ENCODE measurements around the gene COG5.

The COG5 gene

DNA sequence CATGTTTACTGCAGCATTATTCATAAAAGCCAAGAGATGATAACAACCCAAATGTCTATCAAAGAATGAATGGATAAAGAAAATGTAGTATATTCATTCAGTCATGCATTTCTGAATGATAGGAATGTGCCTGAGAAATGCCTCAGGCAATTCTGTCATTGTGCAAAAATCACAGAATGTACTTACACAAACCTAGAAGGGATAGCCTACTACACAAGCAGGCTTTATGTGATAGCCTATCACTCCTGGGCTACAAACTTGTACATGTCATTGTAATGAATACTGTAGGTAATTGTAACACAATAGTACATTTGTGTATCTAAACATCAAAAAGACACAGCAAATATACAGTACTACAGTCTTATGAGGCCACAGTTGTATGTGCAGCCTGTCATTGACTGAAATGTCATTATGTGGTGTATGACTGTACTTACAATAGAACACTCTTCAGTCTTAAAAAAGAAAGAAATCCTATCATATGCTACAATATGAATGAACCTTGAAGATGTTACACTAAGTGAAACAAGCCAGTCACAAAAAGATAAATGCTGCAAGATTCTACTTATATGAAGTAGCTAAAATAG is 235.6 kb downstream of the COG5 start:
- DNase-seq, result no peak

DNA sequence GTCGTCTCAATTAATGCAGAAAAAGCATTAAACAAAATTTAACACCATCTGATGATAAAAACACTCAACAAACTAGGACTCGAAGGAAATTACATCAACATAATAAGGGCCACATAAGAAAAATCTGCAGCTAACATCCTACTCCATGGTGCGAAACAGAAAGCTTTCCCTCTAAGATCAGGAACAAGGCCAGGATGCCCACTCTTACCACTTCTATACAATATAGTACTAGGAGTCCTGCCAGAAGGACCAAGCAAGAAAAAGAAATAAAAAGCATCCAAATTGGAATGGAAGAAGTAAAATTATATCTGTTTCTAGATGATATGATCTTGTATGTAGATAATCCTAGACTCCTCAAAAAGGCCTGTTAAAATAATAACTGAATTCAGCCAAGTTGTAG is 237.7 kb downstream of the COG5 start:
- no peak for DNase-seq

DNA sequence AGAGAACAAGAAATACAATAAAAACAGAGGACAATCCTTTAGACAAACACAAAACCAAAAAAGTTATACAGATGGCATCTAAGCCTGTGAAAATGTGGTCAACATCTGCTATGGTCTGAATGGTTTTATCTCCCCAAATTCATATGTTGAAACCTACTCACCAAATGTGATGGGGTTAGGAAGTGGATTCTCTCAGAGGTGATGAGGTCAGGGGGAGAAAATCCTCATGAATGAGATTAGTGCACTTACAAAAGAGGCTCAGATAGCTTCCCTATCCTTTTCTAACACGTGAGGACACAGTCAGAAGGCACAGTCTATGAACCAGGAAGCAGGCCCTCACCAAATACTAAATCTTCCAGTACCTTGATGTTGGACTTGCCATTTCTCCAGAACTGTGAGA is 241.7 kb downstream of the COG5 start:
- peak in 1 of 2 donors; percentile 15 for DNase-seq

DNA sequence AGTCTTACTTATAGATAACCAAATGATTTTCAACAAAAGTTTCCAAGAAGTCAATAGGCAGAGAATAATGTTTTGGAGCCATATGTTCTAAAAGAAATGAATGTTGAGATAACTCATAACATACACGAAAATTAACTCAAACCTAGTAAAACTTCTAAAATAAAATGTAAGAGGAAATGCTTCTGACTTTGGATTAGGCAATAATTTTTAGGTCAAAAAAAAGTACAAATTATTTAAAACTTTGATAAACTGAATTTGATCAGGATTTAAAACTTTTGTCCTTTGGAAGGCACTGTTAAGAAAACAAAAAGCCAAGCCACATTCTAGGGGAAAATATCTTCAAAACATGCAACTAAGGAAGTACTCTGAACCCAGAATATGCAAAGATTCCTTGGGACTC is 242.1 kb downstream of the COG5 start:
- no peak for DNase-seq

DNA sequence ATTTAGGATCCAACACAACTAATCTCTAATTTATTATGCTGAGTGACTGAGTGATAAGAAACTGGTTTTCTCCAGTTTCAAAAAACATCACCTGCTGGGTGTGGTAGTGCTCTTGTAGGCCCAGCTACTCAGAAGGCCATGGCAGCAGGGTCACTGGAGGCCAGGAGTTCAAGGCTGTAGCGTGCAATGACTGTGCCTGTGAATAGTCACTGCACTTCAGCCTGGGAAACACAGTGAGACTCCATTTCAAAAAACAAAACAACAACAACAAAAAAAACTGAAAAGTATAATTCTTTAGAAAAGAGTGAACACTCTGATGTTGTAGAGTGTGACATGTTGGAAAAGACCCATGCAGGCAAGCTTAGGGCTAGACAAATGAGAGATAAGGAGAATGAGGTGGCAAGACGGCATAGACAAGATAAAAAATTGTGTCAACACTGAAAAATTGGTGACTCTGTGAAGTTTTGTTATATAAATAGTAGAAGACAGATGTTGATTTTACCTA is 243.9 kb downstream of the COG5 start:
- DNase-seq, result no peak

DNA sequence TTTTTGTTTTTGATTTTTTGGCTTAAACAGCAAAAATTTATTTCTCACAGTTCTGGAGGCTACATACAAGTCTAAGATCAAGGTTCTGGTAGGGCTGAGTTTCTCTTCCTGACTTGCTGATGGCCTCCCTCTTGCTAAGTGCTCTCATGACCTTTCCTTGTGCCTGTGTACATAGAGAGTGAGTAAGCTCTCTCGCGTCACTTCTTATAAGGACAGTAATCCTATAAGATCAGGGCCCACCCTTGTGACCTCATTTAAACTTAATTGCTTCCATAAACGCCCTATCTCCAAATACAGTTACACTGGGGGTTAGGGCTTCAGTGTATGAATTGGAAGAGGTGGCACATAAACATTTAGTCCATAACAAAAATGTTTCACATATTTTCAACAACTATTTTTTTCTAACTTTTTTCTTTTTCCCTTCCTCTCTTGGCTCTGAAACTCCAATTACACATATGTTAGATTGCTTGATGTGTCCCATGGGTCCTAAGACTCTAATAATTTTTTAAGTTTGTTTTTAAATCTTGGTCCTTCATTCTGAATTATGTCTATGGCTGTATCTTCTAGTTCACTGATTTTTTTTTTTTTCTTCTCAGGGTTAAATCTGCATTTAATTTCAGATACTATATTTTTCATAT is 245.1 kb downstream of the COG5 start:
- no peak for DNase-seq

DNA sequence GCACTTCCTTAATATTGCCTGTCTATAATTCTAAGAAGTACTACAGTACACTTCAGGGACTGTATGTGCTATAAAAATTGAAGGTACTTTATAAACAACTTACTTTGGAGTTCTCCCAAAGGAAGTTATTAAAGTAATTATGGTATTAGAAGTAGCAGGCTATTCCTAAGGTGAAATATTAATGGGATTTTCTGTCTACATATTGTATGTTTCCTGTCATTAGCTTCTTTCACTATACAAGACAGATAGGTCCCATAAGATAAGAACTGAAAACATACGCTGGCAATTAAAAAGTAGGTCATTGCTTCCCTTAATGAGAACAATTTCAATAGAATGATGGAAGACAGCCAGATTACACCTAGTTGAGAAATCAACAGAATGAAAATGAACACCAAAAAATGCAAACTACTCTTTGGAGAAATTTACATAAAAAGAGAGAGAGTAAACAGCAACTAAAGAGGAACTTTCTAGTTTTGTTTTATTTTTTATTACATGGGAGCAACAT is 248.0 kb downstream of the COG5 start:
- no peak for DNase-seq

DNA sequence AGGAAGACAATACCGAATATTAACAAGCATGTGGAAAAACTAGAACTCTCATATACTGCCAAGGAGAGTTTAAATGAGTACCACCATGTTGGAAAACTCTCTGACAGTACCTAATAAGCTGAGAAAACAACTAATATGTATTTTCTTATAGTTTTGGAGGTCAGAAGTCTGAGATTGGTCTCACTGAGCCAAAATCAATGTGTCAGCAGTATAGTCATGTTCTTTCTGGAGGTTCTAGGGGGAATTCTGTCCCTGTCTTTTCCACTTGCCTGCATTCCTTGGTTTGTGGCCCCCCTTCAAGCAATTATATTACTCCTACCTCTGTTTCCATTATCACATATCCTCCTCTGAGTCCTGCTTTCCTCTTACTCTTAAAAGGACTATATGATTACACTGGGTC is 250.4 kb downstream of the COG5 start:
- no peak for DNase-seq

DNA sequence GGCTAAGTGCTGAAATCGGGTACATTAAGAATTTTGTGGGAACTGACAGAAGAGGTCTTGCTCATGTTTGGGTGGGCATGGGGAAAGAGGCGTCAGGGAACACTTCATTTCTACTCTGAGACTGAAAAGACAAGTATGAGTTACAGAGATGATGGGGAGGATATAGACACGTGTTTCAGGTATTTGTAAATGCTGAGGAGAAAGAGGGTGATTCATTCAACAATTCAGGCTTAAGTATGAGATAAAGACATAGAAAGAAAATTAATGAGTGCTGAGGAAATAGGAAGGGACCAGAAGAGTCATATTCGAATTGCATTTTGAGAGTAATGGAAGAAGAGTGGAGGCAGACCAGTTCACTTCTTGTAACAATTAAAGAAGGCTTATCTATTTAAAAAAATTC is 251.3 kb downstream of the COG5 start:
- no peak for DNase-seq

DNA sequence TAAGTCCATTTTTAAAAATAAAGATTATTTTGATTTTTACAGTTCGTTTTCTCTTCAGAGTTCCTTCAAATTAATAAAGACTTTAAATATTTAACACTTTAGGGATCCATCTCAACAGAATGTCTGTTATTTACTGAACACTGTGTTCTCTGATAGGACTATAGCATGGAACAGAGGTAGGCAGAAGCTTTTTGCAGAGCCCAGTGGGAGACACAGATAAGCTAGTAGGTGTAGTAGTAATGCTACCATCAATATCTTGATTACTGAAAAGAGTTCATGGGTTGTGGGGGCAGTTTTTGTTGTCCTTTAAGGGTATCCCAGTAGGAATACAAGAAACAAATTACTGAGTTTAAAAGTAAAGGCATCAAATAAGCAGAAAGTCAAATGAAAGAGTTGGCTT is 254.4 kb downstream of the COG5 start:
- DNase-seq, result no peak

DNA sequence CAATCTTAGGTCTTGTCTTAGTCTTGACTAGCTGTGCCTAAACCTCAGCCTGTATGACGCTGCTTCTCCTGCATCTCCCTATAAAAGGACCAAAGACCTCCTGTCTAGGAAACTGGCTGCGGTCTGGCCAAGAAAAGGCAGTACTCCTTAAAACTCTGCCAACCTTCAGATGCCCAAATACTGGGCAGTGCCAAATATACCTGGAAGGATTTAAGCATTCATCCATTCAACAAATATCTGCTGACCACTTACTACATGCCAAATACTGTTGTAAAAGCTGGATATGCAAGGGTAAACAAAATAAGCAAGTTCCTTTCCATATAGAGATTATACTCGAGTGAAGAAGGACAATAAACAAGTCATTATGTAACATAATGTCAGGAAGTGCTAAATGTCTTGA is 259.1 kb downstream of the COG5 start:
- DNase-seq, result no peak

DNA sequence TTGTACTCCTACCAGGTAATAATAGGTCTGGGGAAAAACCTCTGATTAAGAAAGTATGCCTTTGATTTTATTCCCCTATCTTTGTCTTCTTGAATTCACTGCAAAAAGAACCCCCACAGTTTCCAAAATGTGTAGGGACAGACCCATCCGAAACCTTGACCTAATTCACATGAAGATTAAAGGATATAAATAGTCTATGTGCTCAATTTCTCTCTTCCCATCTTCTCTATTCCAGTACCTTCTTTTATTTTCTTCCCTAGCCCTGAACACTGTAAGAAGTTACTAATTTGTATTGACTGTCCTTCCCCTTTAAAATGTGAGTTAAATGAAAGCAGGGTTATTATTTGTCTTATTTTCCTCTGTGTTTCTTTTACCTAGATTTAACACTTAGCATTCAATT is 259.7 kb downstream of the COG5 start:
- DNase-seq, result no peak

DNA sequence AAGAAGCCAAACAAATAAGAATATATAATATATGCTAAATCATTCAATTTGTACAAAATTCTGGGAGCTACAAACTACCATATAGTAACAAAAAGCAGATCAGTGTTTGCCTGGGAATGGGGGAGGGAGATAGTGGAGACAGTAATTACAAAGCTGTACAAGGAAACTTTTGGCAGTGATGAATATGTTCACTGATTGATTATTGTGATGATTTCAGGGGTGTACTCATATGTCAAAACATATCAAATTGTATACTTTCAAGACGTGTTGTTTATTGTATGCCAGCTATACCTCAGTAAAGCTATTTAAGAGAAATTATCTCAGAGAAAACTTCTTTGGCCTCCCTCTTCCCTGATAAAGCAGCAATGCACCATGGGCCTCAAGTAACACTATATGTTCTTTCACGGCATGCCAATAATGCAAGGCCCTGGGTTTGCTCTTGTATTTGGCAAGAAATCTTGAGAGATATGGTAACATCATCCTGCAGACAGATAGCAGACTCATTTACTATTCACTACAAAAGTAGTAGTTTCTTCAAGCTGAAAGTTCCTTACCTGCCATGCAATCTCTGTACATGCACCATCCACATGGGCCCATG is 261.4 kb downstream of the COG5 start:
- DNase-seq, result no peak

DNA sequence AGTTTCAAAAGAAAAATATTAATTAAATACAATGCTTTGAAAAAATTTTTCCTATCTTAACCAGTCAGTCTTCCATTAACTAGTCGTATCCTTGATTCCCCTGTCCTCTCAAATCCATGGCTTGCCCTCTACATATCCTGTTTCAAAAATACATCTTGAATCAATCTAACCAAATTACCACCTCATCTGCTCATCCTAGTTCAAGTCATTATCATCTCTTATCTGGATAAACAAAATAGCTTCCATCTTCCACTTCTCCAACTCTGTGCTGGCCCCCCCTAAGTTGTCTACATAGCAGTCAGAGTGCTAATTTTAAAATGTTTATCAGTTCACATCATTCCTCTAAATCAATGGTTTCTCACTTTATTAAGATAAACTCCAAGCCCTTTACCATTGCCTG is 269.5 kb downstream of the COG5 start:
- no peak for DNase-seq

DNA sequence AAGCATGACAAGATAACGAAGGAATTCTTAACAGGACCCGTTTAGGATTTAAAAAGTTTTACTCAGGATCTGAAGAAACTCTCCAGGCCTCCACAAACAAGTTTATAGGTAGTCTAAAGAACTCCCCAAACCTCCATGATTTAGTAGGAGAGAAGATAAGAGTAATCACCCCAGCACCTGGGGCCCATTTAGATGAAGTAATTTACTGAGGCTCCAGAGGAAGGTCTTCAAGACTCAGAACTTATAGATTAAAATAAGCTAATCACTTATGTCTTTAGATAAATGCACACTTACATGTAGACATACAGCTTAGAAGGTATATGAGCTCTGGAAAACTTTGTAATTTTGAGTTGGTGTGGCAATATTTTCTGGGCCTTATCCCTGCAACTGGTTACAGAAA is 271.1 kb downstream of the COG5 start:
- no peak for DNase-seq

DNA sequence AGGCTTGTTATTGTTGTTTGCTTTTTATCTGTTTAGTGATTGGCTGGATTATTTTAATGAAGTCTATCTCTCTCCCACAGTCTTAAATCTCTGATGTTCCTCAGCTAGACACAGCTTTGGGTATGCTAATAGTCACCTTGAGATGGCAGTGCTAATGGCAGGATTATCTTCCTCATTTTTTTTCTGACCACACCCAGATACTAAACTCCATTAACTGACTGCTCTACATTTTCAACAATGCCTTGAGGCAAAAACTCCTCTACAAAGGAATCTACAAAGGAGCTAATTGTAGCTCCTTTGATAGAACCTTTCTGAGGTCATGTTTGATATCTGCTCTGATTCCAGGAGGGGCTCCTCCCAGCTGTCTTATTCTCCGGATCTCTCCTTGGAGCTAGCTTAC is 272.3 kb downstream of the COG5 start:
- DNase-seq, result no peak

DNA sequence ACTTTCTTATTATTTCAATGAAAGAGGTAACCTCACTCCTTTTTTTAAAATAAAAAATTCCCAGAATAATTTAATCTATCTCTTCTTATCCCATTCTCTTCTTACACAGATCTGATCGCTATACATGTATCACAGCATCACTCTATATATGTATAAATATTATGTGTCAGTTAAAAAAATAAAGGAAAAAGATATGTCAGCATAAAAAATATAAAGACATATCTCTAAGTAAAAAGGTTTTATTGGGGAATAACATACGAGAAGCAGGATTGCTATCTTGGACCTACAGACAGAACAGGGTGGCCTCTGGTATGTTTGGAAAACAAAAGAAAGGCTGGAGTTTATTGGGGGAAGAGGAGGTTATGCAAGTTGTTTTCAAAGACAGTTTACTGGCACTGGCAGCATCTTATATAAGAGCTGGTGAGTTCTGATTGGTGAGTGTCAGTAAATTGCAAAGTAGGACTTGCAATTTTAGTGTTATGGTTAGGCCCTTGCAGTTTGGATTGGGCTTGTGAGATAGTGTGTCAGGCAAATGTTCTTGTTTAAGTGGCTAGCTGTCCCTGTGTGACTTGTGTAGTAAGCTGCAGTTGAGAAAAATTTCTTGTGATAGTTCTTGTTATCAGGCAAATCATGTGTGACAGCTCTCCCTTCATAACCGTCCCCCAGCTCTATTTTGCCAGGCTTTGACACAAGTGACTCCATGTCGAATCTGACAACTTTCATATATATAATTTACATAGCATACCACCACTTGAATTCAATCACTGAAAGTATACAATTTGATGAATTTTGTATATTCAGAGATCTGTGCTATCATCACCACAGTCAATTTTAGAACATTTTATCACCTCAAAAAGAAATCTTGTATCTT is 276.7 kb downstream of the COG5 start:
- DNase-seq, result no peak

DNA sequence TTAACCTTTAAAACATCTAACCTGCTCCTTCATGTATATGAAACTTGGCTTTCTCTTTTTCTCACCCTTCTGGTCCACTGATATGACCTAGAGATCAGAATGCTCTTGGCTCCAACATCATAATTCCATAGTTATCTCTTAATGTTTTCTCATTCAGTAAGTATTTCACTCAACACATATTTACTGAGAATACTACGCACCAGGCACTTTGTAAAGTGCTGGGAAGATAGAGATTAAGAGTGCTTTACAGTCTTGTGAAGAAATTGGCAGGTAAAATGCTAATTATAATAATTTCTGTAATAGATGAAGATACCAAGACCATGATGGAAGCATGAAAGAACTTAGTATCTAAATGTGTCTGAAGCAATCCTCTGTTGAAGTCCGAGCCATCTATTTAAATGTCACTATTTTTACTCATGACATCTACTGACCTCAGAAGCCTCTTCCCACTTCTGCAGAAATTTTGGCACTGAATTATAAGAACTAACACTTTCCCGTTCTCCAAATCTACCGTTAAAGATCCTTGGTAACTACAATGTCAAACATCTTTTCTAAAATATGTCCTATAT is 278.7 kb downstream of the COG5 start:
- DNase-seq, result no peak

DNA sequence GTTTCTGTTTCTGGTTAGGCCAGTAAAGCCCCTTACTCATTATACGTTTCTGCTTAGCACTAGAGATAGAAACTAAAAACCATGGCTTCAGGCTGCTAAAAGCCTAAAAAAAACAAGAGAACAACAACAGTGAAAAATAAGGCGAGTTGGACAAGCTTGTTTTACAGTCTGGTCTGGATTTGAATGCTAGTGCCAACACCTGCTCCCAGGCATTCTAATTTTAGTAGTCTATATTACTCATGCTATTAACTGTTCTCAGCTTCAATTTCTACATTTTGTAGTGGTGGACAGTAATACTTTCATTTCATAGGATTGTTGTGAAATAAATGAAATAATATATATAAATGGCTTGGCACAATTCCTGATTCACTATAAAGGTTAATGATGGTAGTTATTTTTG is 286.4 kb downstream of the COG5 start:
- DNase-seq, result no peak

DNA sequence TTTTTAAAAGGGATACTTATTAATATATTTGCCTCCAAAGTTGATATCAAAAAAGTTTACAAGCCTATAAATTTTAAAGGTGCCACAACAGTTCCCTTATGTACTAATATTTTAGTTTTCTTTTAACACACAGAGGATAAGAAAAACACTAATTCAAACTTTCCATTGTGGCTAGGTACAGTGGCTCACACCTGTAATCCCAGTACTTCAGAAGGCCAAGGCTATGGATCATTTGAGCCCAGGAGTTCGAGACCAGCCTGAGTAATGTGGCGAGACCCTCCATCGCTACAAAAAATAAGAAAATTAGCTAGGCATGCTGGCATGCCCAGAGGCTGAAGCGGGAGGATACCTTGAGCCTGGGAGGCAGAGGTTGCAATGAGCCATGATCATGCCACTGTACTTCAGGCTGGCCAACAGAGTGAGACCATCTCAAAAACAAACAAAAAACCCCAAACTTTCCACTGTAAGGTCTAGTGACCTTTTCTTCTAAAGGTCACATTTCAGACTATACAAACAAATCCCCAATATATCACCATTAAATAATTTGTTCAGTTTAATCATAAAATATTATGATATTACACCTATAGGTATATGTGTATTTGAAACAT is 287.4 kb downstream of the COG5 start:
- DNase-seq, result no peak

DNA sequence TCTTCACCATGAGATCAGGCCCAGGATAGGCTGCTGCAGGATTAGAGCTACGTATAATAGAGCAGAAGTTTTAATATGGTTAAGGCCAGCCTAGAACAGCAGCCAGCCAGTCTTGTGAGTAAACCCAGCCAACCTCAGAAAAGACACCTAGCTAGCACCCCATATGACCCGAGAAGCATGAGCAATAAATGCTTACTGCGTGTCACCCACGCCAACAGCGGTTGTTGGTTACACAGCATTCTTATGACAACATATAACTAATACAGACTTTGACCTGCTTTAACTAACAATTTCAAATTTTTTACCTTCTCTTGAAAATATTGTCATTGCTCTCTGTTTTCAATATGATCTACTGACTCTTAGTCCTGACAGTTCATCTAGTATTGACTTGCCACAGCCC is 289.2 kb downstream of the COG5 start:
- no peak for DNase-seq

DNA sequence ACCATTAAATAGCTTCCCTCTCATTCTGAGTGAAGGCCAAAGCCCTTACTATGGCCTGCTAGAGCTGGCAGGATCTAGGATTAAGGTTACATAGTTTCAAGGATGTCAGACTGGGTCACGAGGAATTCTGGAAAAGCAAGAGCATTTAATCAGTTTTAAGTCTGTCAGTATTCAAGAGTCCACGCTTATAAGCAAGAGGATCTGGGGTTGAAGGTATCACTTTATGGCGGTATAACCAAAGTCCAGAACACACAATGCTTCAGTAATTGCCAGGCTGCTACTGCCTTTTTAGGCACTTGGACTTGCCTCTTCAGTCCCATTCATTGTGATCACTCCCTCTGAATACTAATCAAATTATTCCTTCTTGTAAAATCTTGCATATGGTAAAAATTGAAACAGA is 293.9 kb downstream of the COG5 start:
- no peak for DNase-seq

DNA sequence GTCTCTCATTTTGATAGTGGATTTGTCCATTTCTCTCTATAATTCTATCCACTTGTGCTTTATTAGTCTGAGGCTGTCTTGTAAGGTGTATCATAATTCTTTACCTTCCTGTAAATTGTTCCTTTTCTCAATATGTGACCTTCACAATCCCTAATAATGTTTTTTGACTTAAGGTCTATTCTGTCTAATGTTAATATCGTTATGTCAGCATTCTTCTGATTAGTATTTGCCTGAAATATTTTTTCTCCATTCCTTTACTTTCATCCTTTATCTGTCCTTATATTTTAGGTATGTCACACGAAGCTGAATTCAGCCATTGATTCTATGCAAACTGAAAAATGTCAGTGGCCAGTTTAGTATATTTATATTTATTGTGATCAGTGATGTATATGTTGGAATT is 295.1 kb downstream of the COG5 start:
- no peak for DNase-seq
